Measurements from ENCODE around the gene EP400.

- TF ChIP-seq POLR2A (IDR thresholded peaks at IDR 0.05), result no peak
- TF ChIP-seq, protein P1, sequence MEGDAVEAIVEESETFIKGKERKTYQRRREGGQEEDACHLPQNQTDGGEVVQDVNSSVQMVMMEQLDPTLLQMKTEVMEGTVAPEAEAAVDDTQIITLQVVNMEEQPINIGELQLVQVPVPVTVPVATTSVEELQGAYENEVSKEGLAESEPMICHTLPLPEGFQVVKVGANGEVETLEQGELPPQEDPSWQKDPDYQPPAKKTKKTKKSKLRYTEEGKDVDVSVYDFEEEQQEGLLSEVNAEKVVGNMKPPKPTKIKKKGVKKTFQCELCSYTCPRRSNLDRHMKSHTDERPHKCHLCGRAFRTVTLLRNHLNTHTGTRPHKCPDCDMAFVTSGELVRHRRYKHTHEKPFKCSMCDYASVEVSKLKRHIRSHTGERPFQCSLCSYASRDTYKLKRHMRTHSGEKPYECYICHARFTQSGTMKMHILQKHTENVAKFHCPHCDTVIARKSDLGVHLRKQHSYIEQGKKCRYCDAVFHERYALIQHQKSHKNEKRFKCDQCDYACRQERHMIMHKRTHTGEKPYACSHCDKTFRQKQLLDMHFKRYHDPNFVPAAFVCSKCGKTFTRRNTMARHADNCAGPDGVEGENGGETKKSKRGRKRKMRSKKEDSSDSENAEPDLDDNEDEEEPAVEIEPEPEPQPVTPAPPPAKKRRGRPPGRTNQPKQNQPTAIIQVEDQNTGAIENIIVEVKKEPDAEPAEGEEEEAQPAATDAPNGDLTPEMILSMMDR (IDR thresholded peaks at IDR 0.05), result no peak
Measured at GRCh38 chr12:131920157-131920508, 29.6 kb upstream of the EP400 start.
